CD14-positive monocyte (primary cell): ENCODE measurements around the gene HPGD. TPM values are rescaled to one million over a fixed set of nuclear protein-coding genes. Genes with fewer than 3 reads are reported as not detected.

Experiments
- DNase-seq, 3 donors: peaks; one replicate each; pipeline ENCODE4 v3.0.0-alpha.2; 2011 to 2022
- H2AFZ ChIP-seq: 2 replicates; pipeline ENCODE4 v1.6.0; 2012; ENCODE audit warnings: mild to moderate bottlenecking, low read depth, low read length, inconsistent platforms; ENCODE audit not compliant: insufficient read depth, poor library complexity, severe bottlenecking
- H3K27ac ChIP-seq, 2 donors: 1 replicate in 1 of 2; 2 replicates in 1 of 2; pipeline ENCODE4 v1.5.1; 2012 to 2013; ENCODE audit warnings: low read length in 2 of 2, control low read depth in 1 of 2, inconsistent platforms in 1 of 2, low read depth in 1 of 2, mild to moderate bottlenecking in 1 of 2
- H3K27me3 ChIP-seq, 2 donors: one replicate each; pipeline versions ENCODE4 v1.6.0 to v1.6.1; 2011 to 2013; ENCODE audit warnings: low read length in 2 of 2; ENCODE audit not compliant: control insufficient read depth in 2 of 2, insufficient read depth in 2 of 2
- H3K36me3 ChIP-seq, 2 donors: replicated peaks in 1 of 2; 1 replicate in 1 of 2; 2 replicates in 1 of 2; pipeline versions ENCODE4 v1.5.1 to v1.6.1; 2012 to 2013; ENCODE audit warnings: low read length in 2 of 2, control low read depth in 1 of 2, inconsistent platforms in 1 of 2, mild to moderate bottlenecking in 1 of 2; ENCODE audit not compliant: insufficient read depth in 2 of 2, control insufficient read depth in 1 of 2
- H3K4me1 ChIP-seq, 2 donors: 1 replicate in 1 of 2; 2 replicates in 1 of 2; pipeline versions ENCODE4 v1.5.1 to v1.6.1; 2012 to 2013; ENCODE audit warnings: low read length in 2 of 2, control low read depth in 1 of 2, inconsistent platforms in 1 of 2, mild to moderate bottlenecking in 1 of 2, moderate library complexity in 1 of 2; ENCODE audit not compliant: insufficient read depth in 2 of 2, control insufficient read depth in 1 of 2
- H3K4me2 ChIP-seq: replicated peaks from 2 replicates; pipeline ENCODE3; 2012; ENCODE audit warnings: low read length, moderate library complexity, mild to moderate bottlenecking; ENCODE audit not compliant: poor library complexity, severe bottlenecking; ENCODE audit errors: extremely low read depth
- H3K4me3 ChIP-seq, 3 experiments: fragments of 200-600 bp in 1 of 3; sonication (generic) in 1 of 3; replicated peaks in 1 of 3; 1 replicate in 2 of 3; 2 replicates in 1 of 3; pipeline ENCODE4 v1.5.1; 2011 to 2013; ENCODE audit warnings: low read length in 3 of 3, mild to moderate bottlenecking in 3 of 3, control low read depth in 2 of 3, low read depth in 2 of 3, inconsistent platforms in 1 of 3, moderate library complexity in 1 of 3
- H3K79me2 ChIP-seq: 2 replicates; pipeline ENCODE4 v1.6.0; 2012; ENCODE audit warnings: mild to moderate bottlenecking, control low read depth, inconsistent platforms, low read length, moderate library complexity; ENCODE audit not compliant: insufficient read depth
- H3K9ac ChIP-seq: 2 replicates; pipeline ENCODE4 v1.6.0; 2017; ENCODE audit warnings: low read length, mild to moderate bottlenecking; ENCODE audit not compliant: insufficient read depth, poor library complexity, severe bottlenecking
- H3K9me3 ChIP-seq, 2 donors: replicated peaks in 1 of 2; 1 replicate in 1 of 2; 2 replicates in 1 of 2; pipeline versions ENCODE4 v1.5.1 to v1.6.1; 2012 to 2013; ENCODE audit warnings: low read length in 2 of 2, control low read depth in 1 of 2; ENCODE audit not compliant: control insufficient read depth in 1 of 2, insufficient read depth in 1 of 2
- H4K20me1 ChIP-seq: 2 replicates; pipeline ENCODE4 v1.6.0; 2012; ENCODE audit warnings: mild to moderate bottlenecking, low read length, control low read depth, moderate library complexity; ENCODE audit not compliant: insufficient read depth
- H3K27ac Mint-ChIP-seq, 7 donors: one replicate each; pipeline ENCODE4 v1.8.0; 2020; ENCODE audit warnings: mild to moderate bottlenecking in 7 of 7, mixed read lengths in 7 of 7, moderate library complexity in 6 of 7, inconsistent platforms in 2 of 7
- H3K27me3 Mint-ChIP-seq, 3 donors: one replicate each; pipeline ENCODE4 v1.8.0; 2021 to 2022; ENCODE audit warnings: low read depth in 3 of 3, mild to moderate bottlenecking in 3 of 3, mixed read lengths in 3 of 3, moderate library complexity in 3 of 3, inconsistent platforms in 1 of 3
- H3K36me3 Mint-ChIP-seq, 2 donors: one replicate each; pipeline ENCODE4 v1.8.0; 2020; ENCODE audit warnings: mixed read lengths in 2 of 2, inconsistent platforms in 1 of 2, mild to moderate bottlenecking in 1 of 2
- H3K4me1 Mint-ChIP-seq: one replicate; pipeline ENCODE4 v1.8.0; 2020; ENCODE audit warnings: mild to moderate bottlenecking, mixed read lengths
- H3K4me3 Mint-ChIP-seq, 2 donors: one replicate each; pipeline ENCODE4 v1.8.0; 2020; ENCODE audit warnings: mild to moderate bottlenecking in 2 of 2, mixed read lengths in 2 of 2, moderate library complexity in 1 of 2
- H3K9me3 Mint-ChIP-seq, 7 donors: one replicate each; pipeline ENCODE4 v1.8.0; 2020 to 2022; ENCODE audit warnings: mixed read lengths in 7 of 7, mild to moderate bottlenecking in 6 of 7, moderate library complexity in 6 of 7, inconsistent platforms in 2 of 7
- CTCF ChIP-seq: fragments of 200-600 bp; IDR thresholded peaks from one replicate; pipeline ENCODE4 v1.8.0; 2022; ENCODE audit warnings: antibody characterized with exemption, mild to moderate bottlenecking
- WGBS: methylation state at CpG from one replicate; pipeline ENCODE4 v1.1.5; 2013; ENCODE audit warnings: missing lambda C conversion rate; ENCODE audit not compliant: insufficient coverage; 5-methylcytosine and 5-hydroxymethylcytosine counted together
- intact Hi-C, 2 donors: fragments of 100-400 bp; cut with micrococcal nuclease; formaldehyde crosslinking; loops; one replicate each; pipeline versions ENCODE4 v1.15.0 to v1.15.1; 2023
- polyA plus RNA-seq, 3 donors: library from polyadenylated mRNA; depleted of rRNA in 1 of 3; unstranded in 2 of 3; stranded (reverse) in 1 of 3; fragments of 300-500 nt in 2 of 3; fragments of >200 nt in 1 of 3; fragmentation: Illumina TruSeq in 2 of 3; gene quantifications; 1 replicate in 2 of 3; 2 replicates in 1 of 3; pipeline ENCODE4 v1.2.3, GENCODE V29; 2012 to 2021

Gene HPGD
- polyA plus RNA-seq, 3 donors, result 0.17 to 2.3 (median 1.3) TPM

- no CpG with 5 or more reads among the region's 1 CpG for WGBS
- intact Hi-C loops, result no loop called here
- Histone ChIP-seq H3K9me3 (no peaks in the 10 kb centered on the region), H3K27ac (no peak overlapping the region), H3K4me1 (no peaks in the 10 kb centered on the region), H2AFZ (no peak overlapping the region), H3K79me2 (no peaks in the 10 kb centered on the region), H3K4me2 (no peak overlapping the region), H4K20me1 (no peaks in the 10 kb centered on the region), H3K36me3 (no peaks in the 10 kb centered on the region), H3K27me3 (no peaks in the 10 kb centered on the region), H3K4me3 (no peak overlapping the region), H3K9ac (no peak overlapping the region)
- Mint-ChIP-seq H3K36me3 (no peaks in the 10 kb centered on the region), H3K27ac (no peak overlapping the region), H3K4me3 (no peak overlapping the region), H3K4me1 (peaks cover 1% of the 10 kb centered on the region), H3K9me3 (peaks cover 0 to 4% (median 0%) of the 10 kb centered on the region in 7 donors), H3K27me3 (peaks cover 0 to 3% (median 0%) of the 10 kb centered on the region in 3 donors)
- DNase-seq, result no peak
- TF ChIP-seq CTCF, result no peak
Observed at GRCh38 chr4:174460684-174461083, 61.6 kb downstream of the HPGD start.

- H3K9me3 ChIP-seq, result no peaks in the 10 kb centered on the region
- Mint-ChIP-seq H3K4me1 (no peaks in the 10 kb centered on the region), H3K4me3 (no peak overlapping the region), H3K36me3 (no peaks in the 10 kb centered on the region), H3K27me3 (peaks cover 0 to 3% (median 0%) of the 10 kb centered on the region in 3 donors), H3K27ac (no peak overlapping the region), H3K9me3 (peaks cover 0 to 2% (median 0%) of the 10 kb centered on the region in 7 donors)
- 96% methylated on average over 5 of the region's 6 CpGs for WGBS
- no peak for TF ChIP-seq CTCF
- H3K4me2 ChIP-seq, result no peak overlapping the region
- no peak overlapping the region for H3K4me3 ChIP-seq
- no peaks in the 10 kb centered on the region for H3K27me3 ChIP-seq
- no peak for DNase-seq
- no peak overlapping the region for H3K27ac ChIP-seq
- intact Hi-C loops, result no loop called here
- H3K79me2 ChIP-seq, result no peaks in the 10 kb centered on the region
- H3K4me1 ChIP-seq, result no peaks in the 10 kb centered on the region
- H3K9ac ChIP-seq, result no peak overlapping the region
- H3K36me3 ChIP-seq, result no peaks in the 10 kb centered on the region
- H2AFZ ChIP-seq, result no peak overlapping the region
- H4K20me1 ChIP-seq, result no peaks in the 10 kb centered on the region
Observed at GRCh38 chr4:174457468-174457867, 64.8 kb downstream of the HPGD start.
